GM12878 (cell line): ENCODE data around the gene PPIG.

Source experiments
- CHD2 ChIP-seq: IDR thresholded peaks from 2 replicates; pipeline ENCODE4 v1.6.1; 2011; ENCODE audit warnings: low read depth, low read length, improper control_type of control experiment, borderline replicate concordance
- CTCF ChIP-seq, 3 experiments: IDR thresholded peaks in 2 of 3; conservative IDR thresholded peaks in 1 of 3; 2 replicates each; pipeline ENCODE4 v1.5.1; 2011; ENCODE audit warnings: low read depth in 3 of 3, low read length in 3 of 3, mild to moderate bottlenecking in 3 of 3, control low read depth in 2 of 3, moderate library complexity in 2 of 3, inconsistent platforms in 1 of 3, mixed read lengths in 1 of 3; ENCODE audit not compliant: control insufficient read depth in 2 of 3, insufficient read depth in 1 of 3; ENCODE audit errors: extremely low read depth in 1 of 3
- EED ChIP-seq: sonication (generic); IDR thresholded peaks from 2 replicates; pipeline ENCODE4 v1.6.1; 2016; ENCODE audit warnings: antibody characterized with exemption, low read depth
- EP300 ChIP-seq, 2 experiments: fragments of 150-350 bp in 1 of 2; IDR thresholded peaks; 2 replicates each; pipeline ENCODE4 v1.6.1; 2011 to 2012; ENCODE audit warnings: low read depth in 2 of 2, low read length in 2 of 2, borderline replicate concordance in 1 of 2, improper control_type of control experiment in 1 of 2, inconsistent platforms in 1 of 2; ENCODE audit not compliant: control insufficient read depth in 1 of 2
- GATAD2B ChIP-seq: fragments of 450-650 bp; conservative IDR thresholded peaks from 2 replicates; pipeline ENCODE4 v1.6.1; 2017; ENCODE audit warnings: low read depth, mild to moderate bottlenecking, moderate library complexity
- HDAC6 ChIP-seq: fragments of 200-600 bp; sonication (generic); IDR thresholded peaks from one replicate; pipeline ENCODE4 v1.8.0; 2017; ENCODE audit warnings: antibody characterized with exemption; ENCODE audit not compliant: unreplicated experiment
- MAX ChIP-seq: IDR thresholded peaks from 2 replicates; pipeline ENCODE4 v1.6.1; 2012; ENCODE audit warnings: low read depth, low read length, improper control_type of control experiment
- MEF2A ChIP-seq: IDR thresholded peaks from 2 replicates; pipeline ENCODE4 v1.6.1; 2011; ENCODE audit warnings: low read depth, mild to moderate bottlenecking, low read length, moderate library complexity; ENCODE audit not compliant: insufficient read depth
- NFXL1 ChIP-seq: fragments of 450-650 bp; IDR thresholded peaks from 2 replicates; pipeline ENCODE4 v1.6.1; 2017; ENCODE audit warnings: antibody characterized with exemption, mild to moderate bottlenecking, borderline replicate concordance
- RAD21 ChIP-seq: IDR thresholded peaks from 2 replicates; pipeline ENCODE4 v1.6.1; 2011; ENCODE audit warnings: mild to moderate bottlenecking, low read depth, low read length, moderate library complexity; ENCODE audit not compliant: insufficient read depth
- ZNF274 ChIP-seq: IDR thresholded peaks from one replicate; pipeline ENCODE4 v1.8.0; 2011; ENCODE audit not compliant: insufficient read length, insufficient read depth

- TF ChIP-seq EED (no peak), MEF2A (no peak), CTCF (IDR thresholded peaks at IDR 0.05 in 2 of 3, conservative IDR thresholded peaks at IDR 0.05 in 1 of 3; ENCODE audit: control insufficient read depth in 2 of 3, extremely low read depth in 1 of 3, insufficient read depth in 1 of 3, low read depth in 3 of 3, low read length in 3 of 3) (no peak), RAD21 (no peak), GATAD2B (no peak), ZNF274 (no peak), MAX (no peak), EP300 (IDR thresholded peaks at IDR 0.05; ENCODE audit: borderline replicate concordance in 1 of 2, control insufficient read depth in 1 of 2, low read depth in 2 of 2, low read length in 2 of 2) (no peak), HDAC6 (no peak), NFXL1 (no peak), CHD2 (no peak)
Observed at GRCh38 chr2:169619946-169620345, 35.8 kb downstream of the PPIG start.
